Prostate gland (tissue), 2 donors: ENCODE results near the gene SLC38A8. TPM values are rescaled to one million over a fixed set of nuclear protein-coding genes. Genes with fewer than 3 reads are reported as not detected.

ENCODE experiments used
- DNase-seq: peaks from one replicate; pipeline ENCODE4 v3.0.0-alpha.2; 2019; ENCODE audit warnings: low spot score
- H3K27ac ChIP-seq, 2 donors: fragments of 200-600 bp; sonication (generic); 2 replicates each; pipeline ENCODE4 v1.5.1; 2017 to 2019
- H3K27me3 ChIP-seq: fragments of 200-600 bp; sonication (generic); replicated peaks from 2 replicates; pipeline ENCODE4 v1.5.1; 2019; ENCODE audit not compliant: insufficient read depth
- H3K36me3 ChIP-seq, 2 donors: fragments of 200-600 bp; sonication (generic); 1 replicate in 1 of 2; 2 replicates in 1 of 2; pipeline versions ENCODE4 v1.5.1 to v1.8.1; 2017 to 2019
- H3K4me1 ChIP-seq: fragments of 200-600 bp; sonication (generic); replicated peaks from 2 replicates; pipeline ENCODE4 v1.5.1; 2019
- H3K4me3 ChIP-seq, 2 donors: fragments of 200-600 bp; sonication (generic); 2 replicates each; pipeline ENCODE4 v1.5.1; 2017 to 2019
- H3K9me3 ChIP-seq: fragments of 200-600 bp; sonication (generic); 2 replicates; pipeline ENCODE4 v1.5.1; 2017
- CTCF ChIP-seq, 4 experiments: fragments of 200-600 bp in 2 of 4; fragments of 450-650 bp in 2 of 4; sonication (generic) in 2 of 4; IDR thresholded peaks; 1 replicate in 3 of 4; 2 replicates in 1 of 4; pipeline ENCODE4 v1.5.1; 2016 to 2019; ENCODE audit warnings: antibody characterized with exemption in 4 of 4, mild to moderate bottlenecking in 2 of 4, moderate library complexity in 2 of 4
- POLR2A ChIP-seq: fragments of 450-650 bp; IDR thresholded peaks from one replicate; pipeline ENCODE4 v1.6.1; 2016; ENCODE audit warnings: antibody characterized with exemption, mild to moderate bottlenecking
- POLR2AphosphoS5 ChIP-seq: sonication (generic); formaldehyde crosslinking; IDR thresholded peaks from one replicate; pipeline ENCODE4 v1.6.1; 2017; ENCODE audit warnings: antibody characterized with exemption
- WGBS: methylation state at CpG from one replicate; pipeline ENCODE4 v1.1.5; 2018; 5-methylcytosine and 5-hydroxymethylcytosine counted together
- intact Hi-C: fragments of 100-400 bp; cut with DNase I; formaldehyde crosslinking; loops from one replicate; pipeline ENCODE4 v1.14.2; 2022
- total RNA-seq, 2 donors: library from RNA; depleted of rRNA; stranded (reverse); fragments of >200 nt; gene quantifications; one replicate each; pipeline ENCODE4 v1.1.0, GENCODE V29; 2016

SLC38A8 gene
- total RNA-seq, 2 donors from 2014 or later, result not detected

GRCh38 chr16:84022644-84023043, 20.0 kb downstream of the SLC38A8 start:
- WGBS, result 75% methylated on average over 11 of the region's 11 CpGs
- intact Hi-C loops, result no loop called here
- no peaks in the 10 kb centered on the region for H3K27me3 ChIP-seq
- H3K4me3 ChIP-seq, result no peak overlapping the region
- H3K36me3 ChIP-seq, result no peaks in the 10 kb centered on the region
- no peak overlapping the region for H3K27ac ChIP-seq
- DNase-seq, result no peak
- TF ChIP-seq POLR2A (no peak), CTCF (IDR thresholded peaks at IDR 0.05) (no peak), POLR2AphosphoS5 (no peak)
- no peaks in the 10 kb centered on the region for H3K4me1 ChIP-seq
- no peaks in the 10 kb centered on the region for H3K9me3 ChIP-seq

- H3K9me3 ChIP-seq, result no peaks in the 10 kb centered on the region
- no peak overlapping the region for H3K4me3 ChIP-seq
- no peak overlapping the region for H3K27ac ChIP-seq
- no peaks in the 10 kb centered on the region for H3K36me3 ChIP-seq
- intact Hi-C loops, result no loop called here
- no peaks in the 10 kb centered on the region for H3K4me1 ChIP-seq
- DNase-seq, result no peak
- TF ChIP-seq POLR2AphosphoS5, result no peak
- WGBS, result 94% methylated on average over 5 of the region's 5 CpGs
- no peaks in the 10 kb centered on the region for H3K27me3 ChIP-seq
Observed at GRCh38 chr16:84021488-84021887, 21.1 kb downstream of the SLC38A8 start.

GRCh38 chr16:84020353-84020752, 22.2 kb downstream of the SLC38A8 start:
- Histone ChIP-seq H3K4me3 (no peak overlapping the region), H3K27ac (no peak overlapping the region), H3K27me3 (no peaks in the 10 kb centered on the region), H3K4me1 (no peaks in the 10 kb centered on the region), H3K36me3 (no peaks in the 10 kb centered on the region), H3K9me3 (no peaks in the 10 kb centered on the region)
- TF ChIP-seq CTCF (IDR thresholded peaks at IDR 0.05) (no peak), POLR2AphosphoS5 (no peak), POLR2A (no peak)
- DNase-seq, result no peak
- 85% methylated on average over 9 of the region's 9 CpGs for WGBS
- intact Hi-C loops, result no loop called here

- intact Hi-C loops, result no loop called here
- no peak for TF ChIP-seq CTCF (IDR thresholded peaks at IDR 0.05)
- no peak for TF ChIP-seq POLR2A
- TF ChIP-seq POLR2AphosphoS5, result no peak
- no peaks in the 10 kb centered on the region for H3K27me3 ChIP-seq
- H3K4me1 ChIP-seq, result no peaks in the 10 kb centered on the region
- H3K4me3 ChIP-seq, result no peak overlapping the region
- H3K9me3 ChIP-seq, result no peaks in the 10 kb centered on the region
- H3K27ac ChIP-seq, result no peak overlapping the region
- WGBS, result 85% methylated on average over 4 of the region's 4 CpGs
- DNase-seq, result no peak
- H3K36me3 ChIP-seq, result no peaks in the 10 kb centered on the region
Observed at GRCh38 chr16:84018710-84019109, 23.9 kb downstream of the SLC38A8 start.

- WGBS, result 91% methylated on average over 12 of the region's 12 CpGs
- H3K27me3 ChIP-seq, result no peaks in the 10 kb centered on the region
- TF ChIP-seq POLR2A (no peak), POLR2AphosphoS5 (no peak), CTCF (IDR thresholded peaks at IDR 0.05) (no peak)
- no peaks in the 10 kb centered on the region for H3K36me3 ChIP-seq
- no peaks in the 10 kb centered on the region for H3K4me1 ChIP-seq
- no peak overlapping the region for H3K4me3 ChIP-seq
- H3K9me3 ChIP-seq, result no peaks in the 10 kb centered on the region
- H3K27ac ChIP-seq, result no peak overlapping the region
- no peak for DNase-seq
- intact Hi-C loops, result no loop called here
Observed at GRCh38 chr16:84016477-84016876, 26.1 kb downstream of the SLC38A8 start.
